HEK293 (cell line): ENCODE data around the gene M6PR.

Source experiments
- CTCF ChIA-PET: fragments of 350-600 bp; formaldehyde crosslinking; extraction: SDS; loops from one replicate; lab custom pipeline; 2021; ENCODE audit warnings: antibody characterized with exemption; lab: Yijun Ruan, JAX
- POLR2A ChIA-PET: fragments of 300-600 bp; formaldehyde crosslinking; extraction: SDS; loops from one replicate; lab custom pipeline; 2020; ENCODE audit warnings: antibody characterized with exemption, inconsistent platforms; lab: Yijun Ruan, JAX
- H3K27ac ChIP-seq: fragments of 200-500 bp; sonication (Bioruptor generic); 2 replicates; pipeline ENCODE4 v1.5.1; 2014; ENCODE audit warnings: low read depth, low read length, control low read depth, inconsistent platforms; ENCODE audit errors: extremely low read depth
- H3K36me3 ChIP-seq, 2 experiments: fragments of 200-500 bp in 1 of 2; sonication (Bioruptor generic) in 1 of 2; 1 replicate in 1 of 2; 2 replicates in 1 of 2; pipeline ENCODE4 v1.5.1; 2014 to 2017; ENCODE audit warnings: inconsistent platforms in 2 of 2, low read length in 2 of 2; ENCODE audit not compliant: control insufficient read depth in 2 of 2, insufficient read depth in 1 of 2
- H3K4me1 ChIP-seq: fragments of 200-500 bp; sonication (Bioruptor generic); 2 replicates; pipeline ENCODE4 v1.5.1; 2014; ENCODE audit warnings: mild to moderate bottlenecking, low read length, inconsistent platforms; ENCODE audit not compliant: control insufficient read depth, insufficient read depth
- H3K4me3 ChIP-seq: 2 replicates; pipeline ENCODE4 v1.5.1; 2011; ENCODE audit warnings: low read depth, mild to moderate bottlenecking, control low read depth, low read length, moderate library complexity
- H3K9me3 ChIP-seq: fragments of 200-500 bp; sonication (Bioruptor generic); 2 replicates; pipeline ENCODE4 v1.5.1; 2014; ENCODE audit warnings: low read depth, low read length, inconsistent platforms; ENCODE audit not compliant: control insufficient read depth, insufficient read depth
- GLIS1 ChIP-seq: fragments of 450-650 bp; formaldehyde crosslinking; IDR thresholded peaks from 2 replicates; pipeline ENCODE4 v1.5.1; 2016; ENCODE audit warnings: missing biosample characterization, missing genetic modification characterization
- GLIS2 ChIP-seq: fragments of 450-650 bp; formaldehyde crosslinking; IDR thresholded peaks from 2 replicates; pipeline ENCODE4 v1.5.1; 2016; ENCODE audit warnings: missing biosample characterization, missing genetic modification characterization
- PBX3 ChIP-seq: sonication (generic); formaldehyde crosslinking; IDR thresholded peaks from 2 replicates; pipeline ENCODE4 v1.8.1; 2022; ENCODE audit warnings: mild to moderate bottlenecking, moderate library complexity, missing genetic modification reagents
- PRDM1 ChIP-seq: fragments of 450-650 bp; formaldehyde crosslinking; IDR thresholded peaks from 2 replicates; pipeline ENCODE4; 2016; ENCODE audit warnings: missing biosample characterization, missing genetic modification characterization
- WT1 ChIP-seq: fragments of 450-650 bp; formaldehyde crosslinking; IDR thresholded peaks from 2 replicates; pipeline ENCODE4 v1.5.1; 2016; ENCODE audit warnings: missing biosample characterization, missing genetic modification characterization
- YY2 ChIP-seq: fragments of 450-650 bp; formaldehyde crosslinking; IDR thresholded peaks from 2 replicates; pipeline ENCODE4 v1.5.1; 2016; ENCODE audit warnings: missing biosample characterization, missing genetic modification characterization
- ZBTB7A ChIP-seq: fragments of 450-650 bp; formaldehyde crosslinking; IDR thresholded peaks from 2 replicates; pipeline ENCODE4 v1.5.1; 2016; ENCODE audit warnings: low read depth, missing biosample characterization, missing genetic modification characterization
- ZNF132 ChIP-seq: fragments of 450-650 bp; formaldehyde crosslinking; IDR thresholded peaks from 2 replicates; pipeline ENCODE4 v1.5.1; 2017; ENCODE audit warnings: missing biosample characterization, missing genetic modification characterization, borderline replicate concordance
- ZNF138 ChIP-seq: fragments of 450-650 bp; formaldehyde crosslinking; IDR thresholded peaks from 2 replicates; pipeline ENCODE4 v1.5.1; 2016; ENCODE audit warnings: missing biosample characterization, missing genetic modification characterization, borderline replicate concordance
- ZNF175 ChIP-seq: fragments of 450-650 bp; formaldehyde crosslinking; IDR thresholded peaks from 2 replicates; pipeline ENCODE4 v1.5.1; 2016; ENCODE audit warnings: missing biosample characterization, missing genetic modification characterization
- ZNF2 ChIP-seq: fragments of 450-650 bp; formaldehyde crosslinking; IDR thresholded peaks from 2 replicates; pipeline ENCODE4 v1.5.1; 2016; ENCODE audit warnings: missing biosample characterization, missing genetic modification characterization
- ZNF501 ChIP-seq: fragments of 450-650 bp; formaldehyde crosslinking; IDR thresholded peaks from 2 replicates; pipeline ENCODE4 v1.5.1; 2016; ENCODE audit warnings: missing biosample characterization, missing genetic modification characterization
- ZNF610 ChIP-seq: fragments of 450-650 bp; formaldehyde crosslinking; IDR thresholded peaks from 2 replicates; pipeline ENCODE4 v1.5.1; 2016; ENCODE audit warnings: missing biosample characterization, missing genetic modification characterization, borderline replicate concordance
- ZNF639 ChIP-seq: fragments of 450-650 bp; formaldehyde crosslinking; IDR thresholded peaks from 2 replicates; pipeline ENCODE4 v1.5.1; 2016; ENCODE audit warnings: missing biosample characterization, missing genetic modification characterization
- ZNF670 ChIP-seq: fragments of 450-650 bp; formaldehyde crosslinking; IDR thresholded peaks from 2 replicates; pipeline ENCODE4 v1.5.1; 2016; ENCODE audit warnings: missing biosample characterization, missing genetic modification characterization, low read depth
- ZNF76 ChIP-seq: fragments of 450-650 bp; formaldehyde crosslinking; IDR thresholded peaks from 2 replicates; pipeline ENCODE4; 2016; ENCODE audit warnings: low read depth, missing biosample characterization, missing genetic modification characterization, borderline replicate concordance
- ZNF768 ChIP-seq: fragments of 450-650 bp; formaldehyde crosslinking; IDR thresholded peaks from 2 replicates; pipeline ENCODE4 v1.5.1; 2018; ENCODE audit warnings: missing biosample characterization, mild to moderate bottlenecking, missing genetic modification characterization
- ZNF837 ChIP-seq: fragments of 450-650 bp; formaldehyde crosslinking; IDR thresholded peaks from 2 replicates; pipeline ENCODE4 v1.5.1; 2016; ENCODE audit warnings: missing biosample characterization, missing genetic modification characterization
- ZSCAN23 ChIP-seq: fragments of 450-650 bp; formaldehyde crosslinking; IDR thresholded peaks from 2 replicates; pipeline ENCODE4 v1.5.1; 2016; ENCODE audit warnings: missing biosample characterization, missing genetic modification characterization
- TF ChIP-seq, protein P1 (sequence below): fragments of 450-650 bp; formaldehyde crosslinking; IDR thresholded peaks from 2 replicates; pipeline ENCODE4 v1.5.1; 2016; ENCODE audit warnings: missing biosample characterization, missing genetic modification characterization
- TF ChIP-seq, protein P2 (sequence below): fragments of 450-650 bp; formaldehyde crosslinking; IDR thresholded peaks from 2 replicates; pipeline ENCODE4 v1.5.1; 2016; ENCODE audit warnings: missing biosample characterization, missing genetic modification characterization
- TF ChIP-seq, protein P3 (sequence below): fragments of 450-650 bp; formaldehyde crosslinking; IDR thresholded peaks from 2 replicates; pipeline ENCODE4 v1.5.1; 2016; ENCODE audit warnings: missing biosample characterization, missing genetic modification characterization, borderline replicate concordance

Gene M6PR

DNA sequence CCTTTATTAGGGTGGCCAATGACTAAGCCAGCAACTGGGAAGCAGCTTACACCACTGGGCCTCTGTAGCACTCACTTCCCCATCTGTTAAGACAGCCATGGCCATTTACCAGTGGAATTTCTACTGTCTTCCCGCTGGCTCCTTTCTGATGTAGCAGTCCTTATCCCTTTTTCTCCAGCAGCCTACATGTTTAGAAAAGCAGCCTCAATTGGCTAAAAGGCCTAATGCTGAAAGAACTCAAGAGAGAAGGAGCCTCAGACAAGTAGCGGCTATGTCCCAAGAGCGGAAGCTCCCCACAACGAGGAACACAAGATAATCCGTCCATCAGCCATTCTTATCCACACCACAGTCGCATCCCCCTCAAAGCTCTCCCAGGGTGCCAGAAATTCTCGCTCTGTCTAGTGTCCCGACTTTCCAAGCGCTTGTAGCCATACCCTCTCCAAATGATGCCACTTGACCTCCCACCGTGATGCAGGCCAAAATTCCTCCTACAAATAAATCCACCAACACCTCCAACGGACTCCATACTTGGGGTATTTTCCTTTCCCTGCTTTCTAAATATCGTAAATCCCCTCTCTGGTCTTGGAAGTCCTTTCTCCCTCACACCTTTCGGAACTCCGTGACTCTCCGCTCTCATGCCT lies 624 bp downstream of the M6PR start:
- ChIA-PET POLR2A (interaction anchor here (0.6 to 3.0 kb wide), 5 partner anchors 10 to 931 kb away, joined by 3 to 21 read pairs (median 6); partner anchors contain the start of gene PHC1), CTCF (interaction anchor here (0.7 to 3.6 kb wide), 7 partner anchors 20 to 128 kb away, joined by 3 to 26 read pairs (median 5); partner anchors contain the start of gene PHC1)
- H3K36me3 ChIP-seq: peaks cover 18 to 37% of the 10 kb centered on the region in 2 experiments
- H3K4me1 ChIP-seq: peaks cover 9% of the 10 kb centered on the region
- H3K4me3 ChIP-seq: peak overlapping the region; percentile 94
- H3K27ac ChIP-seq: peak overlapping the region; percentile 82
- no peaks in the 10 kb centered on the region for H3K9me3 ChIP-seq
- TF ChIP-seq, protein P1, sequence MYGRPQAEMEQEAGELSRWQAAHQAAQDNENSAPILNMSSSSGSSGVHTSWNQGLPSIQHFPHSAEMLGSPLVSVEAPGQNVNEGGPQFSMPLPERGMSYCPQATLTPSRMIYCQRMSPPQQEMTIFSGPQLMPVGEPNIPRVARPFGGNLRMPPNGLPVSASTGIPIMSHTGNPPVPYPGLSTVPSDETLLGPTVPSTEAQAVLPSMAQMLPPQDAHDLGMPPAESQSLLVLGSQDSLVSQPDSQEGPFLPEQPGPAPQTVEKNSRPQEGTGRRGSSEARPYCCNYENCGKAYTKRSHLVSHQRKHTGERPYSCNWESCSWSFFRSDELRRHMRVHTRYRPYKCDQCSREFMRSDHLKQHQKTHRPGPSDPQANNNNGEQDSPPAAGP: 0 out of 2 replicates have a peak, but pooled peaks have one; percentile 16
- TF ChIP-seq PBX3 (0 out of 2 replicates have a peak, but pooled peaks have one; percentile 18), ZNF501 (tag by site-specific recombination) (0 out of 2 replicates have a peak, but pooled peaks have one; percentile 57), ZBTB7A (tag by site-specific recombination) (no peak), ZNF2 (tag by site-specific recombination) (no peak), ZNF175 (tag by site-specific recombination) (no peak), YY2 (tag by site-specific recombination) (peak; percentile 7; the same call in 1 of the 2 replicates), ZNF76 (tag by site-specific recombination) (peak; percentile 25; the same call in 1 of the 2 replicates), ZNF610 (tag by site-specific recombination) (no peak), ZNF639 (tag by site-specific recombination) (0 out of 2 replicates have a peak, but pooled peaks have one; percentile 19), GLIS1 (tag by site-specific recombination) (peak; percentile 95), ZNF138 (tag by site-specific recombination) (no peak), ZNF837 (tag by site-specific recombination) (no peak), WT1 (tag by site-specific recombination) (no peak), ZSCAN23 (no peak), GLIS2 (peak; percentile 48), ZNF670 (tag by site-specific recombination) (no peak), PRDM1 (tag by site-specific recombination) (peak; percentile 75), ZNF132 (tag by site-specific recombination) (no peak)
- TF ChIP-seq, protein P2, sequence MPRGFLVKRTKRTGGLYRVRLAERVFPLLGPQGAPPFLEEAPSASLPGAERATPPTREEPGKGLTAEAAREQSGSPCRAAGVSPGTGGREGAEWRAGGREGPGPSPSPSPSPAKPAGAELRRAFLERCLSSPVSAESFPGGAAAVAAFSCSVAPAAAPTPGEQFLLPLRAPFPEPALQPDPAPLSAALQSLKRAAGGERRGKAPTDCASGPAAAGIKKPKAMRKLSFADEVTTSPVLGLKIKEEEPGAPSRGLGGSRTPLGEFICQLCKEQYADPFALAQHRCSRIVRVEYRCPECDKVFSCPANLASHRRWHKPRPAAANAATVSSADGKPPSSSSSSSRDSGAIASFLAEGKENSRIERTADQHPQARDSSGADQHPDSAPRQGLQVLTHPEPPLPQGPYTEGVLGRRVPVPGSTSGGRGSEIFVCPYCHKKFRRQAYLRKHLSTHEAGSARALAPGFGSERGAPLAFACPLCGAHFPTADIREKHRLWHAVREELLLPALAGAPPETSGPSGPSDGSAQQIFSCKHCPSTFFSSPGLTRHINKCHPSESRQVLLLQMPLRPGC (tag by site-specific recombination): no peak

- CTCF ChIA-PET: interaction anchor here (0.6 to 0.9 kb wide), 2 partner anchors 101 to 291 kb away, joined by 3 to 4 read pairs; no protein-coding TSS in a partner anchor
- TF ChIP-seq, protein P3, sequence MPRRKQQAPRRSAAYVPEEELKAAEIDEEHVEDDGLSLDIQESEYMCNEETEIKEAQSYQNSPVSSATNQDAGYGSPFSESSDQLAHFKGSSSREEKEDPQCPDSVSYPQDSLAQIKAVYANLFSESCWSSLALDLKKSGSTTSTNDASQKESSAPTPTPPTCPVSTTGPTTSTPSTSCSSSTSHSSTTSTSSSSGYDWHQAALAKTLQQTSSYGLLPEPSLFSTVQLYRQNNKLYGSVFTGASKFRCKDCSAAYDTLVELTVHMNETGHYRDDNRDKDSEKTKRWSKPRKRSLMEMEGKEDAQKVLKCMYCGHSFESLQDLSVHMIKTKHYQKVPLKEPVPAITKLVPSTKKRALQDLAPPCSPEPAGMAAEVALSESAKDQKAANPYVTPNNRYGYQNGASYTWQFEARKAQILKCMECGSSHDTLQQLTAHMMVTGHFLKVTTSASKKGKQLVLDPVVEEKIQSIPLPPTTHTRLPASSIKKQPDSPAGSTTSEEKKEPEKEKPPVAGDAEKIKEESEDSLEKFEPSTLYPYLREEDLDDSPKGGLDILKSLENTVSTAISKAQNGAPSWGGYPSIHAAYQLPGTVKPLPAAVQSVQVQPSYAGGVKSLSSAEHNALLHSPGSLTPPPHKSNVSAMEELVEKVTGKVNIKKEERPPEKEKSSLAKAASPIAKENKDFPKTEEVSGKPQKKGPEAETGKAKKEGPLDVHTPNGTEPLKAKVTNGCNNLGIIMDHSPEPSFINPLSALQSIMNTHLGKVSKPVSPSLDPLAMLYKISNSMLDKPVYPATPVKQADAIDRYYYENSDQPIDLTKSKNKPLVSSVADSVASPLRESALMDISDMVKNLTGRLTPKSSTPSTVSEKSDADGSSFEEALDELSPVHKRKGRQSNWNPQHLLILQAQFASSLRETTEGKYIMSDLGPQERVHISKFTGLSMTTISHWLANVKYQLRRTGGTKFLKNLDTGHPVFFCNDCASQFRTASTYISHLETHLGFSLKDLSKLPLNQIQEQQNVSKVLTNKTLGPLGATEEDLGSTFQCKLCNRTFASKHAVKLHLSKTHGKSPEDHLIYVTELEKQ: no peak
- TF ChIP-seq ZNF768 (tag by site-specific recombination) (no peak), ZNF132 (tag by site-specific recombination) (no peak), ZNF670 (tag by site-specific recombination) (no peak)
Observed at GRCh38 chr12:8947737-8948136, 1.7 kb downstream of the M6PR start.

More at GRCh38 chr12:8947737-8948136, 1.7 kb downstream of the M6PR start:
- Histone ChIP-seq H3K4me1 (peaks cover 9% of the 10 kb centered on the region), H3K36me3 (peaks cover 29 to 43% of the 10 kb centered on the region in 2 experiments), H3K4me3 (no peak overlapping the region), H3K9me3 (no peaks in the 10 kb centered on the region), H3K27ac (no peak overlapping the region)
- POLR2A ChIA-PET: interaction anchor here (1.3 to 3.0 kb wide), 2 partner anchors 13 to 33 kb away, joined by 3 to 21 read pairs; partner anchors contain the start of gene PHC1
